Hematopoietic multipotent progenitor cell treated with erythropoietin and hydrocortisone succinate and interleukin-3 and kit ligand, for 15 days (in vitro differentiated cells): Measurements from ENCODE around the gene PBX1.

Experiments used
- DNase-seq: peaks from one replicate; pipeline ENCODE4 v3.0.0-alpha.2; 2015; ENCODE audit warnings: low spot score

PBX1 gene

DNA sequence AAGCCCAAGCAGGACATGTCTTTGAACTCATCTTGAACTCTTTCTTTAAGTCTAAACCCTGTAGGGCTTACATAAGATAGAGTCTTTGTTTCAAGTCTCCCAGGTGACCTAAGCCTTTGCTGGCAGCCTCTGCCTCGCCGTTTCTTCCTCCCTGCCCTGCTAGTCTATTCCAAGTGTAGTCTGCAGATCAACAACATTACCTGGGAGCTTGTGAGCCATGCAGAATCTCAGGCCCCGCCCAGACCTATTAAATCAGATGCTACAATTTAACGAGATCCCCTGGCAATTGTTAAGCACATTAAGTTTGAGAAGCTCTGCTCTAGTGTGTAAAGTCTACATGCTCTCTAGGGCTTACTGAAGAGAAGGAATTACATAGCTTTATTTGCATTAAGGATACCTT lies 271.6 kb downstream of the PBX1 start:
- no peak for DNase-seq

DNA sequence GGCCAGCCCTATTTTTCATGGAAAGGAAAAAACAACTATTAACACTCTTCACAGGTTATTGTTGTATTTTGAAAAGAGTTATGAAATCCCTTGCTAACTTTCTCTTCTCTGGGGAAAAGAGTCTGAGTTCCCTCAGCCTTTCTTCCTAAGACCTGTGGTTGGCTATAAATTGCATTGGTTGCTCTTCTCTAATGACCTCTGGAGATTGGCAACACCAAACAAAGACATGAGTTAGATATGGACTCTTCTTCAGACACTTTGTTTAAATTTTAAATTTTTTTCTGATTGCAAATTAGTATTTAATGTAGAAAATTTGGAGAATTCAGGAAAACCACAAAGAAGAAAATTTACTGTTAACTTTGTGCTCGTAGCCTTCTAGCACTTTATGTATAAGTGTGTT lies 275.7 kb downstream of the PBX1 start:
- DNase-seq, result no peak

DNA sequence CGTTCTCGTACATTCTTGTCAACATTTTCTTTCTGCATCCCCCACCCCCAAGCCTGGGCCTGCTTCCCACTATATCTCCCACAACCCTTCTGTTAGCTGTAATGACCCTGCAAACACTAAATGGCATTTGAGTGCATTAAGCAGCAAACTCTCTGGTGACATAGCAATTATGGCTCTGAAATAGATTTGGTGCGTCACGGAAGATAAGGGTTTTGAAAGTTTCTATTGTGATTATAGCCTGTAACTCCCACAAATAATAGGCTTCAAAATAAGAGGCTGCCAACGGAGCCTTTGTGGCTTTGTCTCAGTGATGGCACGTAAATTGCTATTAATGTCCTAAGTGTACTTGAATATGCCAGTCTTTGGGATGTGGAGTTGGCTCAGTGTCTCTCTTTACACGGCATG lies 277.6 kb downstream of the PBX1 start:
- DNase-seq, result no peak

DNA sequence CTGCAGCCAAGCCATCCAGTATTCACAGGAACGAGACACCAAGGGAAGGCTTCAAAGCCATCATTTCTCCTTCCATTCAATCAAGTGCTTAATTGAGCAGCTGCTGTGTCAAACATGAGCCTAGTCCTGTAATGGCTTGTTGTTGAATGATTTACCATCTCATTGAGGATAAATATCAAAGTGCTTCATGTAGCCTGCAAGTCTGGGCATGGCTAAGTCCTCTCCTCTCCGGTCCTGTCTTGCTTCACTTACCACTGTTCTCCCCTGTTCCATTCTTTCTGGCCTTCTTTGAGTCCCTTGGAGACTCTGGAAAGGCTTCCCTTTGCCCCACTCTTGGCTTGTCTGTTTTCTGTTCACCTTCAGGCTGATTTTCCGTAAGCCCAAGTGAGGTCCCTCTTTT lies 279.8 kb downstream of the PBX1 start:
- no peak for DNase-seq

DNA sequence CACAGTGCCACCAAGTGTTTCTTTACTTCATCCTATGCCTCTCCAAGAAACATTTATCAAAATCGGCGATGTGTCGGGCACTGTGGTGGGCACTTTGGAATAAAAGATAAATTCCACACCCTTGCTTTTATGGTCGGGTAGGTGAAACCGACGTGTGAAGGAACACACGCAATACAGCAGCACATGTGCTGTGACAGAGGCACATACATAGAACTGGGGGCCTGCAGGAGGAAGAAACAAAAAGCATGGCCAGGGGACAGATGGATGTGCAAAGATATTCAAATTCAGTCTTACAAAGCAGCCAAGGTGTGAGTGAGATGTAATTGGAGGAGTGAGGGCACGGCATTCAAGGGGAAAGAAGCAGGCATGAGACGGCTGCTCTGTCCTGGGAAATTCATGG lies 282.0 kb downstream of the PBX1 start:
- no peak for DNase-seq

DNA sequence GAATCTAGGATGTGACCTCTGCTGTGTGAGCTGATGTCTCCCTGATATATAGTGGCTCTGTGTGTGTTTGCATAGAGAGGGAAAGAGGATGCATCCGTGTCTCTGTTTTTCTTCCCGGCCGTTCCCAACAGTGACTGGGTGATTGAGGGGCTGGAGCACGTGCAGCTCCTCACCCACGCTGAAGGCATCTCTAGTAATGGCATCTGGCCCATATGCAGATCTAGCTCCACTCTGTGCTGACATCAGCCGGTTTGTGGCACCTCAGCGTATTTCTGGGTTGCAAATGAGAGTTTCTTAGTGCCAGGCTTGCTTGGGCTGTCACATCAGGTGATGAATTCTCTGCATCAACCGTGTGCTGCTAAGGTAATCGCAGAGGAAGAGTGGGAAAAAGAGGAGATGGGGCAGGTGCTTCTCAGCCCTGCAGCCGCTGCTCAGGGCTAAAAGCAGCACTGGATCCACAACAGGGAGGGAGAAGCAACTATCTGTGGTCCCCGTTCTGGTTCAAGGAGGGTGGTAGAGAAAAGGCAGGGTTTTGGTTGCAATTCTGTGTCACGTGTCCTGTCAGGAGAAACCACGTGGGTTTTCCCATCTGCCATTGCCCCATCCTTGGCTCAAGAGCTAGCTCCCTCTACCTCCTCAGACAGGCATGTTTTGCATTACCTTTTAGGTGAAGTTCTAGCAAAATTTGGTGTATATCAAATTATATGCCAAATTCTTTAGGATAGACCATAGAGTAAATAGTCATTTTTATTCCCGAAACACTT lies 282.9 kb downstream of the PBX1 start:
- no peak for DNase-seq

DNA sequence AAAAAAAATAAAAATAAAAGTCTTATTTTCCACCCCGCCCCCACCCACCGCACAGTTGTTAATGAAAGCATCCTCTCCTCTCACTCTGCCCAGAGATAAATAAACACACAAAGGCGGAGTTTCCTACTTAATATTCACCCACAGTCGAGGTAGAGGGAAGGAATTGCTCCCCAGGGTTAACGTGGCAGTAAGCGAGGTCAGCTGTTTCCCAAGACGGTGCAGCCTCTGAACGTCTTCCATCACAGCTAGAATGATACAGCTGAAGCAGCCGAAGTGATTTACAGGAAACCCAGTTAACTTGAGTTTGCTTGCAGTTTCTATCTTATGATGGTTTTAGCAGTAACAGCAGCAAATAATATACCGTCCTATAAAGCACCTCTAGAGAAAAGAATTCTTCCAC lies 283.9 kb downstream of the PBX1 start:
- no peak for DNase-seq

DNA sequence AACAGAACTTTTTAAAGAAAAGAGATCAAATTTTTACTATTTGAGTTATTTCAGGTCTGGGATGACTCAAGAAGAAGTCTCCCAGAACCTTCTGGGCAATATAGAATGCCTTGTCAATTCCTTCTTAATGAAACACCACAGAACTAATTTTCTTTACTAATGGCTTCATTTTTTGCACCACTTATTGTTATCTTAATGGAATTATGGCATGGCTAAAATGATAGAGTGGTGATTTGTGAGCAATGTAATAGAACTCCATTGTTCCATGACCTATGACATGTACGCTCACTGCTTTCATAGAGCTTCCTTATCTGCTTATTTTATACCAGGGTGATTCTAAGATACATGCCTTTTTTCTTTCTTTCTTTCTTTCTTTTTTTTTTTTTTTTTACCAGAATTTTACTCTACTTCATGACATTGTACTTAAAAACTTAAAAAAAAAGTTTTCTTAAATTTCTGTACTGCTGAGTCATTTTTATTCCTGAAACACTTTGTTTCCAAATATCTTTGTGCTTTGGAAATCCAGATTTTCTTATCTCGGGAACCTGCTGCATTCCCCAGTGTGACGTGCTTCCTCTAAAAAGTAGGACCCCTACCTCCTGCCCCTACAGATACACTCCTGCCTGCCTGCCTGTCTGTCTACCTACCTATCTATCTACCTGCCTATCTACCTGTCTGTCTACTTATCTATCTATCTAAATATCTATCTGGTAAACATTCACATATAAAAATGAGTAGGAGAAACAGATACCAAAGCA lies 284.9 kb downstream of the PBX1 start:
- no peak for DNase-seq

DNA sequence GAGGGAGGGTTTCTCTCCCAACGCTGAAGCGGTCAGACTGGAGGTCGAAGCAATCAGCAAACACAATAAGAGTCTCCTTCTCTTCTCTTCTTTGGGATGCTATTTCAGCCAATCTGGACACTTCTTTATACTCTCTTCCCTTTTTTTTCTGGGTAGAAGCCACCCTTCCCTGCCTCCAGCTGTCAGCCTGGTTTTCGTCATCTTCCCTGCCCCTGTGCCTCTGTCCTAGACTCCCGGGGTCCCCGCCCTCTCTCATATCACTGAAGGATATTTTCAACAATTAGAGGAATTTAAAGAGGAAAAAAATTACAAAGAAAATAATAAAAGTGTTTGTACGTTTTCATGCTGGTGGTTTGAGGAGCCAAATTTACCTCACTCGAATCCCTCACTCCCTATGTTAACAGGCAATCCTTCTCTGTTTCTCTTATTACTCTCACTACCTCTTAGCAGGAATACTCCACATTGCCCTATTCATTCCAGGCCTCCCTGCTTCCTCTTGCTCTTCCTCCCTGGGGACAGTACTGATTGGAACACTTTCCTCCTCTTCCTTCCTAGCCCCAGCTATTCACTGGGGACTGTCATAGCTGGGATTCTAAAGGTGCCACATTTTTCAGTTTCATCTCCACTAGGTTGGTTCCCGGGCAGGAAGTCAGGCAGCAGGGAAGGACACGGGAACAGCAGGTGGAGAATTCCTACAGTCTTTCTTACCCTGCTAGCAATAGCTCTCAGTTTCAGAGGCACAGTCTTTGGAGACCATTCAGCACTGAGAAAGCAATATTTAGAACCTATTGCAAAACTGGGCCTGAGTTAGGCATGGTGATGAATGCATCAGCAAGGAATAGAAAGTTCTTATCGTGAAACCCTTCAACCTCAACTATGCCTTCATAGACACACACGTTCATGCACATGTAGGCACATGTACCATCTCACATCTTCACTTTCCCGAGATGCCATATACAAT lies 288.0 kb downstream of the PBX1 start:
- no peak for DNase-seq

DNA sequence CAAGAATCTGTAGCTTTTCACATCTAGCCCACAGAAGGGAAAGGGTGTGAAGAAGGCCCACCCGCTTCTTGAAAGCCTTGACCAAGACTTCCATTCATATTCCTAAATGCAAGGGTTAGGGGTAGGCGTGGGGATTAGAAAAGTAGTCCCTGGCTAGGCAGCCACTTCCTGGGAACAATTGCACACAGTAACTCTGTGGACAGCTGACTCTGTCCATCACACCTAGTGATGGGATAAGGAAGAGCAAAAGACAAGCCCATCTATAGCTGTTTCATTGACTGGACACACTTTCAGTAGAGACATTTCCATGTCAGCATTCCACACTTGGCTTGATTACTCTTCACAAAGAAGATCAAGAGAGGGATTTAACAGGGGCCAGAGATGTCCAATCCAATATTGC lies 294.2 kb downstream of the PBX1 start:
- DNase-seq, result no peak

DNA sequence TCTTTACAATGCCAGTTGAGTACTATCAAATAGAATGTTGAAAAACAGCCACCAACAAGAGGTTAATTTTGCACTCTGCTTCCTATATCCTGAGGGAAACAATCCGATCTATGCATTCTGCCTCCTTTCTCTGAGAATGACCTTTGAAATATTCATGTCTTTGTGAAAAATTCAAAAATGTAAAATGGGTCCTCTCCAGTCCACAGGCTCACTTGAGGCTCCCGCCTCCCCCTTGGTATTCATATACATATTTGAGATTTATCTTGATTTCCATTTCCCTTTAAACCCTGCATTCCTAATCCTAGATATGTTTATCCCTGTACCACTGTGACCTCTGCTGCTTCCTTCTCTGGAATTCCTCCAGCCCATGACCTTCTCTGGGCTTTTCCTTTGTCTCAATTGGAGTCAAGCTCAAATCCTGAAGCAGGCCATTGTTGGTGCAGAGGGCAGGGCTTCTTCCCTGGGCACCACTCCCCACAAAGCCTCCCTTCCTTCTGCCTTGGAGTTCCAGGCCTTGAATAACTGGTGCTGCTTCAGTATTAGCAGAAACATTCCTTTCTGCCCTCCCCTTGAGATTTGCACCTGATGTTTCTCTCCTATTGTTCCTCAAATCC lies 296.8 kb downstream of the PBX1 start:
- DNase-seq, result no peak

DNA sequence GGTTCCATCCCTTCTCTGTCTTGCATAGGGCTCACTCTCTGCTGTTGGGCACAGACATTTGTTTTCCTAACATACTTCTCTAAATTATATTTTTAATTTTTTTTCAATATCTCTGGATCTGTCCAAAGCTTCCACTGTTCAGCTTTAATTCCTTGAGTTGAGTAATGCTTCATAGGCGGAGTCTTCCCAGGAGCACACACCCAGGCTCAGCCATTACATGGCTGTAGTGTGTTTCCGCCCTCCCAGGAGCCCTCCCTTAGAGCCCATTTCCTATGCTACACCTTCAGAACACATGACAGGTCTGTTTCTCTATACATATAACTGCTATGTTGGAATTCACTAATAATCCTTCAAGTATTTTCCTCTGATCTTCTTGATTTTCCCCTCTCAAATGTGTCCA lies 297.4 kb downstream of the PBX1 start:
- DNase-seq, result no peak

DNA sequence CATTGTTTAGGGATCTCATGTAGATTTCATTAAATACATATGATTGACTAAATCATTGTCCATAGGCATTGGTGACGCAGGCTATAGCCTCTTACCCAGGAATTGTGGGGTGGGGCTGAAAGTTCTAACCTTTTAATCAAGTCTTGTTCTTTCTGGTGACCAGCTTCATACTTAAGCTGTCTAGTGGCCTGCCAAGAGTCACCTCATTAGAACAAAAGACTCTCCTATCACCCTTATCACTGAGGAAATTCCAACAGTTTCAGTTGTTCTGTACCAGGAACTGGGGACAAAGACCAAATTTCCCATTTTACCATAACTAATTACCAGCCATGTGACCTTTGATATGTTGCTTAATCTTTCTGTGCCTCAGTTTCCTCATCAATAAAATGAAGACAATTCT lies 298.5 kb downstream of the PBX1 start:
- DNase-seq, result no peak

DNA sequence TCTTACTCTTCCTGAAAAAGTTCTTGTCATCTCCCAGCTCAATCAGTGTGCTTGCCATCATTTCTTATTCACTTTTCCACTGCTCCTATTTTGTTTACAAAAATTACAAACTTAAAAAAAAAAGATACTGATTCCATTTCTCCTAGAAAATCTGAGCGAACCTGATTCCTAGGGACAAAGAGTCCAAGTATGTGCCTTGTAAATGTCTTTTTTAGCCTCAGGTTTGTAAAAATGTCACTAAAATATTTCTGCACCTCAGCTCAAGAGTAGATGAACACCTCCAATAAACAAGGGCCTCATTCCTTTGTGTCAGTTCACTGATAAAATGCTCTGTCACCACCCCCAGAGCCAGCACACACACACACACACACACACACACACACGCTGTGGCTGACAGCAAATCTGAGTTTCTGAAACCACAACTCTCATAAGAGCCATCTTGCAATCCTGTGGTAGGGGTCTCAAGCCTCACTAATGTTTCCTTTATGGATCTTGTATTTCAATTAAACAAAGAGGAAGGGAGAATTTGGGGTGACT lies 299.2 kb downstream of the PBX1 start:
- DNase-seq, result no peak

DNA sequence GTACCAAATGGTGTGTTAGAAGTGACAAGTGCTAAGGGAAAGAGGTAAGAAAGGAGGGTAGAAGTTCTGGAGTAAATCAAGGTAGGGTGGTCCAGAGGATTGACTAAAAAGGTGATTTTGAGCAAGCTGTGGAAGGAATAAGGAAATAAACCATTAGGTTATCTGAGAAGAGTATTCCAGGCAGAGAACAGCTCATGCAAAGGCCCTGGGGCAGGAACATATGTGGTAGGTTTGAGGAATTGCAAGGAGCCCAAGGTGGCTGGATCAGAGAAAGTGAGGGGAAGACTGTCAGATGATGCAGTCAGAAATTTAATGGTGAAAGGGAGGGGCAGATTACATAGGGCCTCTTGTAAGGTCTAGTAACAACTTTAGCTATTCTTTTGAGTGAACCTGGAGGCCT lies 302.6 kb downstream of the PBX1 start:
- no peak for DNase-seq

DNA sequence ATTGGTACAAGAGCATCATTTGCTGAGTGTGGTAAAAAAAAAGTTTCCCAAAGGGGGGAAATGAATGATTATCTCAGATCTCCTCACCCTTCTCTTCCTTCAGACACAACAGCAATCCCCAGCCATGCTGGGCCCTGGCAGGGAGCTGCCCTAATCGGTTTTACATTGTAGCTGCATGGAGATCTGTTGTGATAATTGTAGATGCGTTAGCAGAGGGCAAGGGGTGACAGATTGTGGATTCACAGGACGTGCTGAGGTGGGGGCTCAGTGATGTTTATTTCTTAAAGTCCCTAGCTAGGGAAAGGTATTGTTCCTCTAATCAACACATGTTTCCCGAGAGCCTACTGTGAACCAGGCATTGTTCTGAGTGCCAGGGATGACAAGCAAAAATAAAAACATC lies 304.1 kb downstream of the PBX1 start:
- no peak for DNase-seq

DNA sequence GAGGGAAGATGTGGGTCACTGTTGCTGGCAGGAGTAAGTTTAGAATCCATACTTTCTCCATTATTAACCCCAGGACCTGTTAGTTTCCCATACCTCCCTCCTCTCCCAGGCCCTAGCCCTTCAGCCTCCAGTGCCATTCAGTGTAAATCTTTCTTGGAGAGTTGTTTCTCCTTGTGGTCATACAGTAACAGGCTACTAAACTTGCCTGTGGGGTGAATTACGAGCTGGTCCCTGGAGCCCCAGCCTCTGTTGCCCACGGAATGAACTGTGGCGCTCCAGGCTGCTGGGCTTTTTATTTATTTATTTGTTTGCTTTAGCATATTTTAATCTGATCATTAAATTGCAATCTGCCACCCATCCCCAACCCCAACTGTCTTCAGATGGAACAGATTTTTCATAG lies 305.2 kb downstream of the PBX1 start:
- no peak for DNase-seq

DNA sequence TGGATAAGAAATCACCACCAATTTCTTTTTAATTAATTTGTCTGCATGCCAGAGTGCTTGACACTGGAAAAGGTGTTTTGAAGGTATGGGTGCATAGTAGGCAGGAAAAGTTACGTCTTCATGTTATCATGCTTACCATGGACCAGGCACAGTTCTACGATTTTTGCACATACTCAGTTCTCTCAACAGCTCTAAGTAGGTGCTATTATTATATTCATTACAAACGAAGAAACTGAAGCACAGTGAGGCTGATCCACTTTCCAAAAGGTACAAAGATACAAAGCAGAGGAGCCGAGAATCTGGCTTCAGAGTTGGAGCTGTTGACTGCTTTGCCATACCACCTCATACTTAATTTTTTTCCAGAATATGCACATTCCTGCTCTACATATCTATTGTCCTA lies 306.4 kb downstream of the PBX1 start:
- no peak for DNase-seq

DNA sequence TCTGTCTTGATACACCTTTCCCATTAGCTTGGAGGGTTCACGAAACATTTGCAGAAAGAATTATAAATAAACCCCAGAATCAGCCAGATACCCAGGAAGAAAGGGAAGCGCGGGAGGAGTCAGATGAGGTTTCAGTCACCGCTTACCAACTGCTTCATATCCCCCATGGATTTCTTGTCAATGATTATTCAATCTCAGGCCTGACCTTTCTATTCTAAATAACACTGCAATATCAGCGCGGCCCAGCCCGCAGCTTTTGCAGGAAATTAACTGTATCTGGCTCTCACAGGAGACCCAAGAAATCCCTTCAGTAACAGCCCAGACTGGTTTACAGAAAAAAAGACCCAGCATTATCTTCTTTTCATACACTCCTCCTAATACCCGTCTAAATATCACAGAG lies 308.6 kb downstream of the PBX1 start:
- DNase-seq, result no peak

DNA sequence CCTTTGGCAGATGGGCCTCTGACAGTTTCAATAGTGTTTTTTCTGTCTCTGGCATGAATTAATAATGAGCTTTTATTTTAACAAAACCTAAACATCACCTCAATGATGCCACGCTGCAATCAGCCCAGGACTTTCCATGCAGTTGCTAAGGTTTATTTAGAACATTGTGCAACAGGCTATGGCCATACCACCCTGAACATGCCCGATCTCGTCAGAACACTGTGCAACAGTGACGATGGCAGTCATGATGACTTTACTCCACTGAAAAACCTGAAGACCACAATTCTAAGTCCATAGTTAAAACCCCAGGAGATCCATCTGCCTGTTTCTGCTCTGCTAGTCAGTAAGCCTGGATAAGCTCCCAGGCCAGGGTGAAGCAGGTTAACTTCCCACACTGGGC lies 310.0 kb downstream of the PBX1 start:
- DNase-seq, result no peak

DNA sequence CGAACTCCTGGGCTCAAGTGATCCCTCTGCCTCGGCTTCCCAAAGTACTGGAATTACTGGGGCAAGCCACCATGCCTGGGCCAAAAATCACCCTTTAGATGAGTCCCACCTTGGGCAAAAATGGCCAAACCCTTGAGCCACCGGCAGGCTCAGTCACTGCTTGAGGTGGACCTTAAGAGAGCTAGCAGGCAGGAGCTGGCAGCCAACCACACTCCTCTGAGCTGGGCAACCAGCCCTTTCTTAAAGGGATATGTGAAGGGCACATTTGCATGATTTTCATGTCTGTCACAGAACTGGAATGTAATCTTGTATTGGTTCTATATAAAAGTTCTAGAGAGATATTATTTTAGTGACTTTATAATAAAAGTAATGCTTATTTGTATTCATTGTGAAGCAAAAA lies 316.5 kb downstream of the PBX1 start:
- no peak for DNase-seq
